Inferior parietal cortex (tissue), 1 donor: Measurements from ENCODE around the gene FBF1.
A peak's percentile ranks its signal among the peaks of the same experiment; 100 is the strongest.
"Not testable (repeated sequence)": the region's sequence is repeated elsewhere in the genome, so short reads cannot be mapped to it uniquely, and the experiment has no call there.

Experiments
- DNase-seq: peaks from one replicate; pipeline ENCODE4 v3.0.0-alpha.2; 2016; ENCODE audit errors: extremely low spot score

FBF1 gene

GRCh38 chr17:75875182-75875939 is 65.5 kb downstream of the FBF1 start:
- no peak for DNase-seq

GRCh38 chr17:75874323-75875181 is 66.3 kb downstream of the FBF1 start:
- no peak for DNase-seq

GRCh38 chr17:75873587-75874322 is 67.1 kb downstream of the FBF1 start:
- DNase-seq: no peak

GRCh38 chr17:75872434-75873351 is 68.1 kb downstream of the FBF1 start:
- DNase-seq: no peak

- not testable (repeated sequence) for DNase-seq
These were observed 70.6 kb downstream of the FBF1 start for GRCh38 chr17:75870228-75870627.

GRCh38 chr17:75869282-75870141 is 71.3 kb downstream of the FBF1 start:
- peak; percentile 74 for DNase-seq

- not testable (repeated sequence) for DNase-seq
These were observed 72.0 kb downstream of the FBF1 start for GRCh38 chr17:75868730-75869281.

GRCh38 chr17:75865404-75866188 is 75.2 kb downstream of the FBF1 start:
- not testable (repeated sequence) for DNase-seq

GRCh38 chr17:75864887-75865286 is 76.0 kb downstream of the FBF1 start:
- DNase-seq: not testable (repeated sequence)

- DNase-seq: no peak
These were observed 76.4 kb downstream of the FBF1 start for GRCh38 chr17:75864448-75864871.

- DNase-seq: no peak
These were observed 78.9 kb downstream of the FBF1 start for GRCh38 chr17:75861927-75862317.
